Measurements from ENCODE around the gene KRTAP12-3.

GRCh38 chr21:44666401-44667320 lies 8.9 kb downstream of the KRTAP12-3 start, which contains the start of gene KRTAP12-2:
- TF ChIP-seq CTCF (IDR thresholded peaks at IDR 0.05) (no peak), POLR2A (IDR thresholded peaks at IDR 0.05) (no peak), POLR2AphosphoS5 (IDR thresholded peaks at IDR 0.05) (no peak)
